ENCODE results near the gene RPRM. TPM values are rescaled to one million over a fixed set of nuclear protein-coding genes. Genes with fewer than 3 reads are reported as not detected.
A peak's percentile ranks its signal among the peaks of the same experiment; 100 is the strongest.
"Not testable (repeated sequence)": the region's sequence is repeated elsewhere in the genome, so short reads cannot be mapped to it uniquely, and the experiment has no call there.

Gene RPRM
- total RNA-seq, 1 experiment from 2014 or later, result 38.4 TPM

GRCh38 chr2:153509133-153509532, 30.6 kb upstream of the RPRM start:
- Histone ChIP-seq H3K27me3 (ENCODE audit: insufficient read depth, low read length) (no peaks in the 10 kb centered on the region), H2BK12ac (ENCODE audit: insufficient read length, low read depth, low read length) (no peak overlapping the region), H2AFZ (ENCODE audit: low read length) (no peak overlapping the region), H2BK120ac (ENCODE audit: low read depth, low read length, poor library complexity, severe bottlenecking) (no peak overlapping the region), H3K27ac (ENCODE audit: insufficient read length, low read depth, low read length) (no peak overlapping the region), H4K8ac (replicated peaks; ENCODE audit: insufficient read length, low read depth, low read length) (no peak overlapping the region), H3K4ac (ENCODE audit: low read depth, low read length) (no peak overlapping the region), H4K5ac (ENCODE audit: insufficient read length, low read depth, low read length) (no peak overlapping the region), H3T11ph (ENCODE audit: low read length) (no peak overlapping the region), H3K9me3 (ENCODE audit: control insufficient read depth, low read depth, low read length) (no peaks in the 10 kb centered on the region), H2BK5ac (ENCODE audit: insufficient read length, low read length) (no peak overlapping the region), H3K4me1 (ENCODE audit: insufficient read depth, low read length) (peaks cover 1% of the 10 kb centered on the region; the same call in 1 of the 2 replicates), H3K56ac (ENCODE audit: insufficient read length, low read depth, low read length) (no peak overlapping the region), H3K14ac (ENCODE audit: insufficient read depth, low read length) (no peak overlapping the region), H4K20me1 (ENCODE audit: control insufficient read depth, insufficient read depth, insufficient read length) (no peaks in the 10 kb centered on the region), H3K18ac (ENCODE audit: insufficient read length, low read depth, low read length) (no peak overlapping the region), H3K23ac (ENCODE audit: insufficient read length, low read depth, low read length) (no peak overlapping the region), H2BK15ac (ENCODE audit: low read depth, low read length) (no peak overlapping the region), H4K91ac (ENCODE audit: insufficient read length, low read depth, low read length) (no peak overlapping the region), H3K9ac (ENCODE audit: extremely low read depth, insufficient read length, low read length) (no peak overlapping the region), H3K79me1 (ENCODE audit: insufficient read depth, low read depth, low read length, poor library complexity, severe bottlenecking) (no peaks in the 10 kb centered on the region), H3K23me2 (ENCODE audit: insufficient read length, low read depth, low read length, poor library complexity, severe bottlenecking) (no peaks in the 10 kb centered on the region), H3K79me2 (ENCODE audit: insufficient read depth, low read length) (no peaks in the 10 kb centered on the region), H2BK20ac (ENCODE audit: low read depth, low read length, poor library complexity, severe bottlenecking) (no peak overlapping the region), H3K4me2 (ENCODE audit: insufficient read depth, insufficient read length, low read length) (no peak overlapping the region), H2AK5ac (ENCODE audit: insufficient read length, low read length) (no peak overlapping the region)
- Mint-ChIP-seq H3K9me3 (peaks cover 22 to 27% of the 10 kb centered on the region in 2 experiments), H3K36me3 (ENCODE audit: insufficient read depth in 1 of 3, low read depth in 3 of 3) (peaks cover 12 to 26% (median 23%) of the 10 kb centered on the region in 3 experiments), H3K27ac (peak overlapping the region in 1 of 3 experiments; percentile 79; a peak in 2 of 7 replicates), H3K27me3 (ENCODE audit: low read depth) (no peaks in the 10 kb centered on the region), H3K4me3 (no peak overlapping the region), H3K4me1 (peaks cover 3 to 9% of the 10 kb centered on the region in 2 experiments)
- WGBS (ENCODE audit: extremely low coverage, insufficient read length, low lambda C conversion rate), result no CpG with 5 or more reads among the region's 15 CpGs
- DNase-seq, result peak; percentile 67
- TF ChIP-seq, protein P1, sequence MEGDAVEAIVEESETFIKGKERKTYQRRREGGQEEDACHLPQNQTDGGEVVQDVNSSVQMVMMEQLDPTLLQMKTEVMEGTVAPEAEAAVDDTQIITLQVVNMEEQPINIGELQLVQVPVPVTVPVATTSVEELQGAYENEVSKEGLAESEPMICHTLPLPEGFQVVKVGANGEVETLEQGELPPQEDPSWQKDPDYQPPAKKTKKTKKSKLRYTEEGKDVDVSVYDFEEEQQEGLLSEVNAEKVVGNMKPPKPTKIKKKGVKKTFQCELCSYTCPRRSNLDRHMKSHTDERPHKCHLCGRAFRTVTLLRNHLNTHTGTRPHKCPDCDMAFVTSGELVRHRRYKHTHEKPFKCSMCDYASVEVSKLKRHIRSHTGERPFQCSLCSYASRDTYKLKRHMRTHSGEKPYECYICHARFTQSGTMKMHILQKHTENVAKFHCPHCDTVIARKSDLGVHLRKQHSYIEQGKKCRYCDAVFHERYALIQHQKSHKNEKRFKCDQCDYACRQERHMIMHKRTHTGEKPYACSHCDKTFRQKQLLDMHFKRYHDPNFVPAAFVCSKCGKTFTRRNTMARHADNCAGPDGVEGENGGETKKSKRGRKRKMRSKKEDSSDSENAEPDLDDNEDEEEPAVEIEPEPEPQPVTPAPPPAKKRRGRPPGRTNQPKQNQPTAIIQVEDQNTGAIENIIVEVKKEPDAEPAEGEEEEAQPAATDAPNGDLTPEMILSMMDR (conservative IDR thresholded peaks at IDR 0.05), result no peak

DNA sequence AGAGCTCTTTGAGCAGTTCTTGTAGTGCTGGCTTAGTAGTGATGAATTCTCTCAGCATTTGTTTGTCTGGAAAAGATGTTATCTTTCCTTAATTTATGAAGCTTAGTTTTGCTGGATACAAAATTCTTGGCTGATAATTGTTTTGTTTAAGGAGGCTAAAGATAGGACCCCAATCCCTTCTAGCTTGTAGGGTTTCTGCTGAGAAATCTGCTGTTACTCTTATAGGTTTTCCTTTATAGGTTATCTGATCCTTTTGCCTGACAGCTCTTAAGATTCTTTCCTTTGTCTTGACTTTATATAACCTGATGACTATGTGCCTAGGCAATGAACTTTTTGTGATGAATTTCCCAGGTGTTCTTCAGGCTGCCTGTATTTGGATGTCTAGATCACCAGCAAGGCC, 27.9 kb upstream of the RPRM start:
- H3K23ac ChIP-seq (ENCODE audit: insufficient read length, low read depth, low read length); H4K8ac ChIP-seq (replicated peaks; ENCODE audit: insufficient read length, low read depth, low read length); H2BK12ac ChIP-seq (ENCODE audit: insufficient read length, low read depth, low read length); H2AK5ac ChIP-seq (ENCODE audit: insufficient read length, low read length); H3K56ac ChIP-seq (ENCODE audit: insufficient read length, low read depth, low read length); DNase-seq; H2AFZ ChIP-seq (ENCODE audit: low read length); H3K9me3 ChIP-seq (ENCODE audit: control insufficient read depth, low read depth, low read length); H3K14ac ChIP-seq (ENCODE audit: insufficient read depth, low read length); H3T11ph ChIP-seq (ENCODE audit: low read length); H3K4me2 ChIP-seq (ENCODE audit: insufficient read depth, insufficient read length, low read length); H3K4me3 Mint-ChIP-seq; H3K27ac Mint-ChIP-seq; H3K9ac ChIP-seq (ENCODE audit: extremely low read depth, insufficient read length, low read length); H4K91ac ChIP-seq (ENCODE audit: insufficient read length, low read depth, low read length); H3K79me1 ChIP-seq (ENCODE audit: insufficient read depth, low read depth, low read length, poor library complexity, severe bottlenecking); H3K27ac ChIP-seq (ENCODE audit: insufficient read length, low read depth, low read length); H3K23me2 ChIP-seq (ENCODE audit: insufficient read length, low read depth, low read length, poor library complexity, severe bottlenecking); H4K20me1 ChIP-seq (ENCODE audit: control insufficient read depth, insufficient read depth, insufficient read length); H4K5ac ChIP-seq (ENCODE audit: insufficient read length, low read depth, low read length); H3K4ac ChIP-seq (ENCODE audit: low read depth, low read length); H3K27me3 ChIP-seq (ENCODE audit: insufficient read depth, low read length); H2BK120ac ChIP-seq (ENCODE audit: low read depth, low read length, poor library complexity, severe bottlenecking); H2BK20ac ChIP-seq (ENCODE audit: low read depth, low read length, poor library complexity, severe bottlenecking); H2BK15ac ChIP-seq (ENCODE audit: low read depth, low read length); H3K18ac ChIP-seq (ENCODE audit: insufficient read length, low read depth, low read length); H3K27me3 Mint-ChIP-seq (ENCODE audit: low read depth); H3K79me2 ChIP-seq (ENCODE audit: insufficient read depth, low read length); H2BK5ac ChIP-seq (ENCODE audit: insufficient read length, low read length); H3K4me1 ChIP-seq (ENCODE audit: insufficient read depth, low read length): not testable (repeated sequence)
- Mint-ChIP-seq H3K9me3 (peaks cover 22 to 27% of the 10 kb centered on the region in 2 experiments), H3K36me3 (ENCODE audit: insufficient read depth in 1 of 3, low read depth in 3 of 3) (peaks cover 12 to 26% (median 23%) of the 10 kb centered on the region in 3 experiments), H3K4me1 (peaks cover 3 to 11% of the 10 kb centered on the region in 2 experiments)
